HG02763 (cell line): ENCODE results near the gene KCNK18.
A peak's percentile ranks its signal among the peaks of the same experiment; 100 is the strongest.
"Not testable (repeated sequence)": the region's sequence is repeated elsewhere in the genome, so short reads cannot be mapped to it uniquely, and the experiment has no call there.

Experiments used
- ATAC-seq: cut with Tn5 transposase; IDR thresholded peaks from one replicate; pipeline ENCODE4 v1.9.1; 2021; ENCODE audit warnings: mild to moderate bottlenecking, moderate library complexity; ENCODE audit not compliant: unreplicated experiment

KCNK18 gene

DNA sequence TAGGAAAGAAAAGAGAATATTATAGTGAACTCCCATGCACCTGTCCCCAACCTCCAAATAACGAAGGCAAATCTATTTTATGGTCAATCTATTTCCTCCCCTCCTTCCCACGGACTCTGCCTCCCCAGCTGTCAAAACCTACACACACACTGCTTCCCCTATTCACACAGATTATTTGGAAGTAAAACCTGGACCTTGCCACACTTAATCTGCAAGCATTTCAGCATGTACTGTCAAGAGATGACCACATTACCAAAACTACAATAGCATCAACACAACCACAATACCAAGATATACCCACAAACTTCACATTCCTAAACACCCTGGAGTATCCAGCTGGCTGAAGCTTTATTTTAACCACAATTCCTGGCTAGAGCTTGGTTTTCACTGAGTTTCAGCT lies 27.8 kb upstream of the KCNK18 start:
- ATAC-seq = no peak

DNA sequence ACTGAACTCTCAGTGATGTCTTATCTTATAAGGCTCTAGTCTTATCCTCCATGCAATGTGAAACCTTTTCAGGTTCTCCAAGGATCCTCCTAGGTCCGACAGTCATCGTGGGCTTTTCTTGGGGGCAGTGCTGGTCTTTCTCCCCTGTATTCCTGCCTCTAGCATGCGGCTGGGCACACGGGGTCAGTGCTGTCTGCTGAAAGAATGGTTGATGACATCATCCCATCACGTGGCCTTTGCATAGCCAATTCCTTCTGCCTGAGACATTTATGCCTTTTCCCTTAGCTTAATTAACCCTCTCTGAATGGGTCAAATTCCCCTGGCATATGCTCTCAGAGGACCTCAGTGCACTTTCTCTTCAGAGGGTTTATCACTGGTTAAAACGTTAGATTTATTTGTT lies 27.0 kb upstream of the KCNK18 start:
- ATAC-seq = no peak

DNA sequence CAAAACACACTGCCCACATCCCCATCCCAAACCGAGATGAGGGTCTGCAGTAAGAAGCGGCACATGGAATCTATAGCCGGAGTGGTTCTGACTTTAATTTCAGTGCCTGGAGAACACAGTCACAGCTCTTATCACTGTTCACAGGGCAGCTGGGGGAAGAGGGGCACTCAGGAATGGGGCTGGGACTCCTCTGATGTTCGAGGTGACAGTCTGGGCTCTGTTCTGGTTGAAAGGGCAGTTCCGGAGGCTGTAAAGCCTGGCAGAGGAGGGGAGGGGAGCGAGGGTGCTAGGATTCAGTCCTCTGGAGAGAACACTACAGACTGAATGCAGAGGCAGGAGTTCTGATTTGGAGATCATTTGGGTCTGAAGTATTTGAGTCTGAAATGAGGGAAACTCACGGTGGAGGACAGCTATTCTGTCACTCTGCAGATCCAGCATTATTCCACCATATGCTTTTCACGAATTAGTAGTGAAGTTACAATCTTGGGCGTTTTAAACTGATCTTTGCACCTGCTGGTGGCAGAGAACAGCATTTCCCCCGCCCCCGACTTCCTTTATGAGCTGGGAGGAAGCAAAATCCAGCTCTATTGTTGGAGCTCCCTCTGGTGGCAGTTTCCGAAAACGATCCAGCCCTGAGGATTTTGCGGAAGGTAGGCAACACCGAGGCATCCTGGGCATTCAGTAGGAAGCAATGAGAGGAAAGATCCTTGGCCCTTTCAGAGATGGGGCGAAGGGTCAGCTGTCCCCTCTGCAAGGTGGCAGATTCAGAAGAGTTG lies 22.7 kb upstream of the KCNK18 start:
- peak; percentile 84 for ATAC-seq

DNA sequence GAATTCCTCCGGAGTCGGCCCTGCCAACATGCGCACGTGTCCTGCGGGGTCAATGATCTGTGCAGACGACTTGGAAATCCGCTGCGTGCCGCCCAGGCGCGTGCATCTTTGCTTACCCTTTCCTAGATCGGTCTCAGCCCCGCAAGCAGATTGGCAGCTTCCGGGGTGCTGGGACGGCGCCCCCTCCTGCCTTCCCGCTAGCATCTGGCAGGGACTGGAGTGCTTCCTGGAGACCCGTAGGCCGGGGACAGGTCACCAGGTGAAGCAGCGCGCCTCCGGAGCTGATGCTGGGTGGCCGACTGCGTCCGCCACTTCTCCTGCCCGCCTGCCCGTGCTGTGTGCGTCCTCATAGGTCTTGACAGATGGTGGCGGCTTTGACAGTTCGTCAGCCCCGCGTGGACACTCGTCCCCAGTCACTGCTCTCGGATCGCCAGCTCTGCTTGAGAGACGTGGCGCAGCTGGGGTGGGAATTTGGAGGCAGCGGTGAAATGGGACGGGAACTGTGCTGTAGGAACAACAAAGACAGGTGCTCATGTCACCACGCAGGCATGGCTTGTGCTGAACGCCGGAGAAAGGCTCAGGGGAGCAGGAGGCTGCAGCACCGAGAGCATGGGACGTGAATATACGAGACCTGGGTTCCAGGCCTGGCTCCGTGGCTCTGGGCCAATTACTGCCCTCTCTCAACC lies 21.9 kb upstream of the KCNK18 start:
- peak; percentile 27 for ATAC-seq

DNA sequence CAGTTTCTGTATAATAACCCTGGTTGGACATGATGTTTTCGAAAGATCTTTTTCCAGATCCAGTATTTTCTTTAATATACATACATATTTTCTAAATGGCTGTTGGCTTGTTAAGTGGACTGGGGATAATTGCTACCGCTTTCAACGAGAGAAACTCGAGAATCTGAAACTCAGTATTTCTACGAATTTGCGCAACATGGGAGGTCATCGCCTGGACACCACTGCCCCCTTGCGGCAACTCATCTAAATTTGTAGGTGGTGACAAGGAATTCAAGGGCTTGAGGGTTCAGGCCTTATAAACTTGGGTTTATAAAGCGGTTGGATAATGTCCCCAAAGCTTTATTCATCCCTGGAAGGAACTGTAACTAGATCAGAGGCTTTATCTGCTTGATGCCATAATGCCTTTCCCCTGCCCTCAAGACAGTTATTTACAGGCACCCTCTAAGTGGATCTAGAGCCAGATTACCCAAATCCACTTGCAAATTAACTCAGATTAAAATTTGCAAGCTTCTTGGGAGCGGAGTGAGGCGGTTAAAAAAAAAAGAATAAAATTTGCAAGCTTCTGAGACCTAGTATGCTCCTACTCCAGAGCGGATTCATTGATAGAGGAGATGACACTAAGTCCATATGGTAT lies 21.3 kb upstream of the KCNK18 start:
- ATAC-seq = peak; percentile 36

DNA sequence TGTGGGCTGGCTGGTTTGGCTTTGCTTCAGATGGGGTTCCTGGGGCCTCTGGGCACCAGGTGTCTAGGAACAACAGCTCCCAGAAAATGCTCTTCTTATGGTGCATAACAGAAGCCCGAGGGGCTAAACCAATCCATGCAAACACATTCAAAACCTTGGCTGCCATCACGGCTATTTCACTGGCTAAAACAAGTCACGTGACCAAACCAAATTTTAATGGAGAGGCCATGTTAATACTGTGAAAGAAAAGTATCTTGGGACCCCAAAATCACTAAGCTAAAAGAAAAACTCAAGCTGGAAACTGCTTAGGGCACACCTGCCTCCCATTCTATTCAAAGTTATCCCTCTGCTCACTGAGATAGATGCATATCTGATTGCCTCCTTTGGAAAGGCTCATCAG lies 19.1 kb upstream of the KCNK18 start:
- no peak for ATAC-seq

DNA sequence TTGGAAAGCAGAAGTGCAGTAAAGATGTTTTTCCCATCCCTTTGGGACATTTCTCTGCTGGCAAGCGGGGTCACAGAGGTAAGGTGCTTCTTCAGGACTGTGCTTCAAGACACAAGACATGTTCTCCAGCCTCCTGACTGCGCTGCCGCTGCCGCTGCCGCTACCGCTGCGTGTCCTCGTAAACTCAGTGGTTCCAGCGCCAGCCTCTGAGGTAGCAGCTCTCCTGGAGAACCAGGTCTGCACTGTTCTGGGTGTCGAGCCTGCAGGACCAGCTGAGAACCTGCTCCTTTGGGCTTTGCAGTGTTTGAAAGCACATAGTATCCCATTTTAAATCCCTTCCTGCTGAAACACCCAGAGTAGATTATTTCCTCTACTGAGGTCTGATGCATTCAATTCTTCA lies 13.0 kb upstream of the KCNK18 start:
- no peak for ATAC-seq

DNA sequence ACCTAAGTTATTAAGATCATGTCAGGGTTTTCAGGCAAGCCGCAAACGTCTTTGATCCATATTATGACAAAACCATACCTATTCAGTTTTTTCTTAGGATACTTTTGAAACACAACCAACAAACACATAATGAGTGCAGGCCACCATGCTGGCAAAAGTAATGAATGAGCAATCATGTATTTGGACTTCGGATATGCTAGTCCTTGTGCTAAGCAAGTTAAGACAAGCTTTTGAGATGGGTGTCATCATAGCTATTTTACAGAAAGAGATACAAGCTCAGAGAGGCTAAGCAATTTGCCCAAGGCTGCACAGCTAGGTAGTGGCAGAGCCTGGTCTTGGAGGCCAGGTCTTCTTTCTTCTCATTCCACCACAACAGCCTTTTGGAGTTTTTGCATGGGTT lies 12.5 kb upstream of the KCNK18 start:
- no peak for ATAC-seq

DNA sequence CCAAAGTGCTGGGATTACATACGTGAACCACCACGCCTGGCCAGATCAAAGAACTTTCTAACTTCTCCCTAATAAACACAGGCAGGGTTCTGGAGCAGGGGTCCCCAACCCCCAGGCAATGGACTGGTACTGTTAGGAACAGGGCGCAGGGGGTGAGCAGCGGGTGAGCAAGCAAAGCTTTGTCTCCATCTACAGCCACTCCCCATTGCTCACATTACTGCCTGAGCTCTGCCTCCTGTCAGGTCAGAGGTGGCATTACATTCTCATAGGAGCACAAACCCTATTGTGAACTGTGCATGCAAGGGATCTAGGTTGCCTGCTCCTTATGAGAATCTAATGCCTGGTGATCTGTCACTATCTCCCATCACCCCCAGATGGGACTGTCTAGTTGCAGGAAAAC lies 11.5 kb upstream of the KCNK18 start:
- not testable (repeated sequence) for ATAC-seq

DNA sequence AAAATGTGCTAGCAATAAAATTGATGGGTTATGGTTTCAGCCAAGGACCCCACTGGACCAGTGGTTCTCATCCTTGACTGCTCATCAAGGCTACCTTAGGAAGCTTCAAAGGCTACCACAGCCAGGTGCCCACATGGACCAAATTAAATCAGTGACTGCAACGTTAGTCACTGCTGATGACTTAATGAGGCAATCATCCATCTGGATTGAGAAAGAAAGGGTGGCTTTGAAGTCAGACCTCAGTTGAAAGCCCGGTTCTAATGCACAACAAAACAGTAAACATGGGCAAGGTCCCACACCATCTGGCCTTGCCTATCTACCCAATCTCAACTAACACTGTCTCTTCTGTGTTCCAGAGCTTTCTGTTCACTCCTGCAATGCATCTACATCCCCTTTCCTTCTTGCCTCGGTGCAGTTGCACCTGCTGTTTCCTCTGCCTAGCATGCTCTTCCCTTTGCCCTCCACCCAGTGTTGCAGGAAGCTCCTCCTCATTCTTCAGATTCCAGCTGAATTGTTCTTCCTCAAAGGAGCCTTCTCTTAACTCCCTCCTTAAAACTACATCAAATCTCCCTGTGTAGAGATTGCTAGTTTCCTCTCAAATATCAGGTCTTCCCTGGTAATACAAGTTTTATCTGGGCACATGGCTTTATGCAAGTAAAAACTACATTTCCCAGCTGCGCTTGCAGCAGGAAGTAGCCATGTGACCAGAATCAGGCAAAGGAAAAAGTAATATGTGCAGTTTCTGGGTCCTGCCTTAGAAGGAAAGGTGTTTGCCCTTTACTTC lies 10.3 kb upstream of the KCNK18 start:
- no peak for ATAC-seq

DNA sequence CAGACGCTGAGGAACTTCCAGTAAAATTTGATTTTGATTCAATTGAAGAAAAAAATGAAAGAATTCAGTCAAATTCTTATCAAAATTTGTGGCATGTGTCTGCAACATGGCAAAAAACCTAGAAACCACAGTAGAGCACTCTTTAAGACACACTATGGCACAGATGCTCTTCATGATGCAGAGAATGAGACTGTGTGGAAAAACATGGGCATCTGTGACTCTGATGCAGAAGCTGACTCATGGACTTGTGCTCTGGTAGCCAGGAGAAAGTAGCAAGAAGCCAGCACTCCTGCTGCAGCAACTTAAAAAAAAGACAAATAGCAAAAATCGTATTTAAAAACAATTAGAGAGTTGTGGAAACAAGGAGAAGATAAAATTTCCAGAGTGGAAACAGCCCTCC lies 8.9 kb upstream of the KCNK18 start:
- no peak for ATAC-seq

DNA sequence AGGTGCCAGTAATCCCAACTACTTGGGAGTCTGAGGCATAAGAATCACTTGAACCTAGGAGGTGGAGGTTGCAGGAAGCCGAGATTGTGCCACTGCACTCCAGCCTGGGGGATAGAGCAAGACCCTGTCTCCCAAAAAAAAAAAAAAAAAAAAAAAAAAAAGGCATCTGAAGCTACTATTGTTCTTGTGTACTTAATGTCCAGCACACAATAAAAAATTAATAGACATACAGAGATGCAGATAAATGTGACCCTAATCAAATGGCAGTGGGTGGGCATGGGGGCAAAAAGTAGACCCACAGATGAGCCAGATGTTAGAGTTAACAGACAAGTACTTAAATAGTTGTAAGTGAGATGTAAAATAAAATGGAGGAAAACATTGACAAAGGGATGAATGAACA lies 7.7 kb upstream of the KCNK18 start:
- ATAC-seq = no peak

DNA sequence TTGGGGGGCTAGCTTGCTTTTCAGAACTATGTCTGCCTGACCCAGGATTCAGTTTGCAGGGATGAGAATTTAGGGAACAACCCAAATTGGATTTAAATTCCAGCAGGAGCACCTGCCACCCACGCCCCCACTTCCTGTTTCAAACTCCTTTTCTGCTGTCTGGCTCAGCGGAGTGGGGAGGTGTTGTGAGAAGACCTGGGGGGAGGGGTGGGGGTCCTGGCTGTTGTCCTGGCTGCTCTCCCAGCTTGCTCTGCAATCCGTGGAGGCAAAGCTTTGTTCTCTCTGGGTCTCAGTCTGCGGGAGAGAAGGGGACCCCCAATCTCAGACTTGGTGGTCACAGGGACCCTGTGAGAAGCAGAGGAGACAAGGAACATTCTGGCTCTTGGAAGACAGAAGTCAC lies 799 bp downstream of the KCNK18 start:
- no peak for ATAC-seq

DNA sequence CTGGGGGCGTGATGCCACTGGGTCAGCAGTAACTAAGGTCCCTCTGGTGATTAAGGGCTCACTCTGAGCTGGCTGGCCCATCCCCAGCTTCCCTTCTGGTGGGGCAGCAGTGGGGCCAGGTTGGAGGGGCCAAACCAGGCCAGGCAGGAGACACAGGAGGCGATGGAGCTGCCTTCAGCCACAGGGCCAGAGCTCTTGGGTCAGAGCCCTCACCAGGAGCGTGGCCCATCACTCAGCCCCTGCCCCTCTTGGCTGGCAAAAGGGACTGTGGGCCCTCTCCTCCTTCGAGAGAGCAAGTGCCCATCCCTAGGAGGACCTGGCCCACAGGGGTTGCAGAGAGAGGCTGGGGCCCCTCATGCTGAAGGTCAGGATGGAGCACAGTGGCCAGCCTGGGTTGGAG lies 4.5 kb downstream of the KCNK18 start:
- ATAC-seq = no peak

DNA sequence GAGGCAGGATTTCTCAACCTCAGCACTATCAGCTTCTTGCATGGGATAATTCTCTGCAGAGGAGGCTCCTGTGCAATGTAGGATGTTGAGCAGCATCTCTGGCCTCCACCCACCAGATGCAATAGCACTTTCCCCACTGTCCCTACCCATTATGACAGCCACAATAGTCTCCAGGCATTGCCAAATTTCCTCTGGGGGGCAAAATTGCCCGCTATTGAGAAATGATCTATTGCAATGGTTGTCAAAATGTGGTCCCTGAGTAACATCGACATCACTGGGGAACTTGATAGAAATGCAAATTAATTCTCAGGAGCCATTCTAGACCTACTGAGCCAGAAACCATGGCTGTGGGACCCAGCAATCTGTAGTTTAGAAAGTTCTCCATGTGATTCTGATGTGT lies 7.0 kb downstream of the KCNK18 start:
- no peak for ATAC-seq

DNA sequence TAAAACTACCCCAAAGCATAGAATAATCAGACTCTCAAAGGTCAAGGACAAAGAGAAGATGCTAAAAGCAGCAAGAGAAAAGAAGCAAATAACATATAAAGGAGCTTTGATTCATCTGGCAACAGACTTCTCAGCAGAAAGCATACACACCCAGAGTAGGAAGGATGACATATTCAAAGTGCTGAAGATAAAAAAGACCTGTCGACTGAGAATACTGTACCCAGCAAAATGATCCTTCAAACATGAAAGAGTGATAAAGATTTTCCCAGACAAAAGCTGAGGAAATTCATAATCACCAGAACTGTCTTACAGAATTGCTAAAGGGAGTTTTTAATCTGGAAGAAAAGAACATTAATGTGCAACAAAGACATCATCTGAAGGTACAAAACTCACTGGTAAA lies 14.9 kb downstream of the KCNK18 start:
- no peak for ATAC-seq

DNA sequence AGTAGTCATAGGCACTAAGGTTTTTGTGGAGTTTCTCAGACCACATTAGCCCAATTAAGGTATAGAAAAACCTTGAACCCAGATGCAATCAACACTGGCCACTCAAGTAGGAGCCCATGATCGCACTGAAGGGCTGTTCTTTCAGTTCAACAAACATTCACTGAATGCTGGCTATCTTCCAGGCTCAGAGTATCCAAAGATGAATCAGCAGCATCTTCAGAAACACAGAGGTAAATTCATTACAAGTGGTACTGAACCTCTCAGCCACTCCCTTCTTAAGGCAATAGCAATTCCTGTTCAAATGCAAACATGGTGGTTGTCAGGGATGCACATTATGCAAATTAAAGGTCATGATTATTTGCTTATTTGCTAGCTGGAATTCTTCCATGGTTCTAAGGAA lies 17.1 kb downstream of the KCNK18 start:
- ATAC-seq = no peak

DNA sequence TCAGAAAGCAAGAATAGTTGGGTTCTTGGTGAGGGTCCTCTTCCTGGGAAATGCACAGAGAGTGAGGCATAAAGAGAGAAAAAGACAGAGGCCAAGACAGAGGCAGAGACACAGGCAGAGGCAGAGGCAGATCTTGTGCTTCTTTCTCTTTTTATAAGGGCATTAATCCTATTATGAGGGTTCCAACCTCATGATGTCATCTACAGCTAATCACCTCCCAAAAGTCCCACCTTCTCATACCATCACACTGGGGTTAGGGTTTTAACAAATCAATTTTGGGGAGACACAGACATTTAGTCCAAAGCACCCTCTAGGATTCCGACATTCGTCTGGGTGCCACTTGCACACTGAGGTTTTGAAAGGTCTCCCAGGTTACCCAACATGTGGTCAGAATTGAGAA lies 17.8 kb downstream of the KCNK18 start:
- ATAC-seq = no peak

DNA sequence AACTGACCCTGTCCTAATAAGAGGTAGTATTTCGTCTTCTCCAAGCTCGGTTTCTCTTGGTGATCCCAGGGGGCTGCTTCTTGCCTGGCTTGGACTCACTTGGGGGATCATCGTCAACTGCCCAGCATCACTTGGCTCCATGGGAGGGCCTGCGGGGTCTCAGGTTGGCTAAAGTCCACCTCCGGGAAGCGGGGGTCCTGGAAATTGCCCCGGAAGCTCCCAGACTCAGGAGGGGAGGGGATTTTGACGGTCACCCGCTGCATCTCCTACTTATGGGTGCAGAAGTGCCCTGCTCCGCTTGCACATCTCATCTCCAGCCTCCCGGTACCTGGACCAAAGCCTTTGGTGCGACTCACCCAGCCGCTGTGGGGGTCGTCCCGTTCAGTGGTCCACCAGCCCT lies 18.7 kb downstream of the KCNK18 start:
- ATAC-seq = no peak

DNA sequence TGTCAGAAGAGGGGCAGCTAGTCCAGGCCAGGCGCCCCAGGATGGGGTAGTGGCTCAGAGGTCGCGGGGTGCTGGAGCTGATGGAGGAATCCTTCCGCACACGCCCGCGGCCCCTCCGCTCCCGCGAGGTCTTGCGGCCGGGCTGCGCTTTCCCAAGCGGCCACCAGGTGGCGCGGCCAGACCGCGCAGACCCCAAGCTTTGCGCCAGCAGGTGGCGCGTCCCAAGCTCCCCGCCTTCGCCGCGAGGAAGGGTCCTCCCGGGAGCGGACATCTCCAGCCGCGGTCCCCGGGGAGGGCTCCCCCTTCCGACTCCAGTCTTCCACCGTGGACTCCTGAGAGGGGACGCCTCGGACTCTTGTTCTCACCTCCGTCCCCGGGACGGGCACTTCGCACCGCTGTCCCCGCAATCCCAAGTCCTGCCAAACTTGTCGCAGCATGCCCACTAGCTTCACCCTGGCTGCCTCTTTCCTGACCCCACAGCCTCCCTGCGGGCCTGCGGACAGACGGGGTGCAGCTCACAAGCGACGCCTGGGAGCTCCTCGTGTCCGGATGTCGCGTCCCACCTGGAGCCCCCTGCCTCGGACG lies 19.4 kb downstream of the KCNK18 start:
- ATAC-seq = peak; percentile 81

DNA sequence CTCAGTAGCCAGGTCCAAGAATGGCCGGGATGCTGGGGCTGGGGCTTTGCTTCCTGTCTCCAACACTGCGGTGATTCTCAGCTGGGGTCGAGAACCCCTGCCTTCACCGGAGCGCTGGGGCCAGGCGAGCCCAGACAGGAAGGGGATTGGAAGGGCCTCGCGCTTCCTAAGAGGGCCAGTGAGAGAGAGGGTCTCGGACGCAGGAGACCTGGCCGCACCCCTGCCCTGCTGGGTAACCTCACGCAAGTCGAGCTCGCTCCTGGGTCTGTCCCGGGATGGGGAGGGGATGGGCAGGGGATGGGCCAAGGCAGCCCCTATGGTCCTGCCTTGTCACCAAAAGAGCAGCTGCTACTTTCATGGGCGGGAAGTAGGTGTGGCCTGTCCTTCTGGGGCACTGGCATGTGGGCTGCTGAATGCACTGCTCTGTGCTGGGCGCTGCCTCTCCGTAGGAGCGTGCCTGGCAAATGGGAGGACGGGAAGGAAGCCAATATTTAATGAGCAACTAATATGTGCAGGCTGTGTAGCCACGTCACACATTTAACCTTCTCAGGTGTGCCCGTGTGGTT lies 20.0 kb downstream of the KCNK18 start:
- peak; percentile 45 for ATAC-seq
